Activated CD8-positive, alpha-beta T cell treated with anti-CD3 and anti-CD28 coated beads for 36 hours (primary cell): Measurements from ENCODE around the gene SLC66A2. TPM values are rescaled to one million over a fixed set of nuclear protein-coding genes. Genes with fewer than 3 reads are reported as not detected.
A peak's percentile ranks its signal among the peaks of the same experiment; 100 is the strongest.
"Not testable (repeated sequence)": the region's sequence is repeated elsewhere in the genome, so short reads cannot be mapped to it uniquely, and the experiment has no call there.

Experiments
- ATAC-seq: fragments of 200-7000 bp; cut with Tn5 transposase; one replicate; pipeline ENCODE4 v1.10.0; 2021; ENCODE audit warnings: mild to moderate bottlenecking, moderate library complexity
- CTCF ChIA-PET: fragments of 350-600 bp; sonication (Branson Sonifier 250); formaldehyde crosslinking; loops from one replicate; lab custom pipeline; 2021; ENCODE audit warnings: antibody characterized with exemption; lab: Charles Lee
- POLR2A ChIA-PET: fragments of 350-600 bp; sonication (Branson Sonifier 250); formaldehyde crosslinking; loops from one replicate; lab custom pipeline; 2021; ENCODE audit warnings: antibody characterized with exemption; lab: Charles Lee
- DNase-seq: peaks from one replicate; pipeline ENCODE4 v3.0.0-alpha.2; 2020
- H3K27ac Mint-ChIP-seq: one replicate; pipeline ENCODE4 v1.8.0; 2021; ENCODE audit warnings: mild to moderate bottlenecking, mixed read lengths
- H3K27me3 Mint-ChIP-seq: one replicate; pipeline ENCODE4 v1.8.0; 2021; ENCODE audit warnings: mixed read lengths
- H3K36me3 Mint-ChIP-seq: one replicate; pipeline ENCODE4 v1.8.0; 2021; ENCODE audit warnings: low read depth, mixed read lengths
- H3K4me1 Mint-ChIP-seq: one replicate; pipeline ENCODE4 v1.8.0; 2021; ENCODE audit warnings: low read depth, mixed read lengths
- H3K4me3 Mint-ChIP-seq: one replicate; pipeline ENCODE4 v1.8.0; 2021; ENCODE audit warnings: mild to moderate bottlenecking, moderate library complexity, mixed read lengths
- H3K9me3 Mint-ChIP-seq: one replicate; pipeline ENCODE4 v1.8.0; 2021; ENCODE audit warnings: mixed read lengths
- intact Hi-C: fragments of 100-400 bp; cut with micrococcal nuclease; formaldehyde crosslinking; loops from one replicate; pipeline ENCODE4 v1.10.0; 2022
- total RNA-seq, 2 experiments: library from RNA; stranded (reverse); gene quantifications; one replicate each; pipeline ENCODE4 v1.2.3, GENCODE V29; 2021
- TF ChIP-seq, protein P1 (sequence below): fragments of 200-600 bp; IDR thresholded peaks from one replicate; pipeline ENCODE4 v1.8.0; 2022; ENCODE audit warnings: antibody characterized with exemption, mild to moderate bottlenecking

The SLC66A2 gene
- total RNA-seq, 2 experiments from 2014 or later = 28.2 to 29.7 TPM

DNA sequence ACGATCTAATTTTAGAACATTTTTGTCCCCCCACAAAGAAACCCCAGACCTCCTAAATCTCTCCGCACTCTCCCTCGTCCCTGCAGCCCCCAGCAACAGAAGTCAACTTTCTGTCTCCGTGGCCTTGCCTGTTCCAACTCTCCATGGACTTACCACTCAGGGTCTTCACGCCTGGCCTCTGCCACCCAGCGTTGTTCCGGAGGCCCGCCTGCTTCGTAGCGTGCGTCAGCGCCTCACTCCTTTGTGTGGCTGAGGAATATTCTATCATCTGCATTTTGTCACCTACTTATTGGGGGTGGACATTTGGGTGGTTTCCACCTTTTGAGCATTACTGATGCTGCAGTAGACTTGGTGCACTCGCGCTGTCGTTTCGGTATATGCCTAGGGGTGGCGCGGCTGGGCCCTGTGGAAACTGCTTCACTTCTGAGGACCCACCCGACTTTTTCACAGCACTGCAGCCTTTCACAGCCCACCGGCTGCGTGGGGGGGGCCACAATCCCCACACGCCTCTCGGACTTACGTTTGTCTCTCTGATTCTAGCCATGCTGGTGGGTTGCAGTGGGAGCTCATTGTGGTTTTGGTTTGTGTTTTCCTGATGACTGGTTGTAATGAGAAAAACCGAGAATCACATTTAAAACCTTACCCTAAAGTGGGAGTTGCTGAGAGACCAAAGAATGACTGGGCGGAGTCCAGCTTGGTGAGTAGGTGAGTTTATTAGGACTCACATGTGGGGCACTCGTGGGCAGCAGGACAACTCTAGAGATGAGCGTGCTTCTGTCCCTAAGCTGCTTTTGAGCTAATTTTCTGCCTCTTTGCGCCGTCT, 11.6 kb upstream of the SLC66A2 start:
- peak; percentile 68 for ATAC-seq
- TF ChIP-seq, protein P1, sequence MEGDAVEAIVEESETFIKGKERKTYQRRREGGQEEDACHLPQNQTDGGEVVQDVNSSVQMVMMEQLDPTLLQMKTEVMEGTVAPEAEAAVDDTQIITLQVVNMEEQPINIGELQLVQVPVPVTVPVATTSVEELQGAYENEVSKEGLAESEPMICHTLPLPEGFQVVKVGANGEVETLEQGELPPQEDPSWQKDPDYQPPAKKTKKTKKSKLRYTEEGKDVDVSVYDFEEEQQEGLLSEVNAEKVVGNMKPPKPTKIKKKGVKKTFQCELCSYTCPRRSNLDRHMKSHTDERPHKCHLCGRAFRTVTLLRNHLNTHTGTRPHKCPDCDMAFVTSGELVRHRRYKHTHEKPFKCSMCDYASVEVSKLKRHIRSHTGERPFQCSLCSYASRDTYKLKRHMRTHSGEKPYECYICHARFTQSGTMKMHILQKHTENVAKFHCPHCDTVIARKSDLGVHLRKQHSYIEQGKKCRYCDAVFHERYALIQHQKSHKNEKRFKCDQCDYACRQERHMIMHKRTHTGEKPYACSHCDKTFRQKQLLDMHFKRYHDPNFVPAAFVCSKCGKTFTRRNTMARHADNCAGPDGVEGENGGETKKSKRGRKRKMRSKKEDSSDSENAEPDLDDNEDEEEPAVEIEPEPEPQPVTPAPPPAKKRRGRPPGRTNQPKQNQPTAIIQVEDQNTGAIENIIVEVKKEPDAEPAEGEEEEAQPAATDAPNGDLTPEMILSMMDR = no peak
- Mint-ChIP-seq H3K4me3 (peak overlapping the region; percentile 54), H3K9me3 (no peaks in the 10 kb centered on the region), H3K27ac (peak overlapping the region; percentile 74), H3K27me3 (no peaks in the 10 kb centered on the region), H3K36me3 (peaks cover 4% of the 10 kb centered on the region), H3K4me1 (peaks cover 30% of the 10 kb centered on the region)
- ChIA-PET CTCF (interaction anchor here (0.8 to 2.2 kb wide), 5 partner anchors 12 to 29 kb away, joined by 3 to 7 read pairs (median 4); partner anchors contain the start of genes SLC66A2 and TXNL4A), POLR2A (interaction anchor here (0.6 to 1.4 kb wide), 3 partner anchors 11 to 170 kb away, joined by 3 to 4 read pairs (median 4); no protein-coding TSS in a partner anchor)
- intact Hi-C loops = no loop called here
- peak; percentile 80 for DNase-seq

DNA sequence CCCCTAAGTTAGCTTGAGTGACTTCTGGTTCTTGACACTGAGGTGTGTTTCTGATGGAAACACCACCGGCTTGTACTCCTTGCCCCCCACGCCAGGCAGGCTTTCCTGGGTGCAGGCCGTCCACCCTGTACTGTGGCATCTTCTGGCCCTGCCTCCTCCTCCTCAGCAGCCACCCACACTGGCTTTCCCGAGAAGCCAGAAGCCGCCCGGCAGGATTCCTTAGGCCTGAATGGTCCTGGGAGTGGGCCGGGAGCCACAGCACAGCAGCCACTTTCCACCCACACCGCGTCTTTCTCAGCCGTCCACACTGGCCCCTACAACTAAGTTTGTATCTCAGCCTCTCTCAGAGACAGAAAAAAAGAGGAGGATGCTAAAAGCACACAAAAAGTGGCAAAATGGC, 10.9 kb upstream of the SLC66A2 start:
- H3K27ac Mint-ChIP-seq = no peak overlapping the region
- ChIA-PET CTCF (interaction anchor here (1.0 to 2.2 kb wide), 3 partner anchors 21 to 30 kb away, joined by 3 to 7 read pairs (median 4); partner anchors contain the start of gene TXNL4A), POLR2A (interaction anchor here (0.6 to 1.5 kb wide), 4 partner anchors 10 to 169 kb away, joined by 3 to 7 read pairs (median 4); partner anchors contain the start of gene SLC66A2)
- H3K36me3 Mint-ChIP-seq = peaks cover 4% of the 10 kb centered on the region
- TF ChIP-seq, protein P1 = no peak
- H3K27me3 Mint-ChIP-seq = no peaks in the 10 kb centered on the region
- ATAC-seq (no peak), DNase-seq (no peak)
- intact Hi-C loops = no loop called here
- no peaks in the 10 kb centered on the region for H3K9me3 Mint-ChIP-seq
- peaks cover 30% of the 10 kb centered on the region for H3K4me1 Mint-ChIP-seq
- H3K4me3 Mint-ChIP-seq = no peak overlapping the region

DNA sequence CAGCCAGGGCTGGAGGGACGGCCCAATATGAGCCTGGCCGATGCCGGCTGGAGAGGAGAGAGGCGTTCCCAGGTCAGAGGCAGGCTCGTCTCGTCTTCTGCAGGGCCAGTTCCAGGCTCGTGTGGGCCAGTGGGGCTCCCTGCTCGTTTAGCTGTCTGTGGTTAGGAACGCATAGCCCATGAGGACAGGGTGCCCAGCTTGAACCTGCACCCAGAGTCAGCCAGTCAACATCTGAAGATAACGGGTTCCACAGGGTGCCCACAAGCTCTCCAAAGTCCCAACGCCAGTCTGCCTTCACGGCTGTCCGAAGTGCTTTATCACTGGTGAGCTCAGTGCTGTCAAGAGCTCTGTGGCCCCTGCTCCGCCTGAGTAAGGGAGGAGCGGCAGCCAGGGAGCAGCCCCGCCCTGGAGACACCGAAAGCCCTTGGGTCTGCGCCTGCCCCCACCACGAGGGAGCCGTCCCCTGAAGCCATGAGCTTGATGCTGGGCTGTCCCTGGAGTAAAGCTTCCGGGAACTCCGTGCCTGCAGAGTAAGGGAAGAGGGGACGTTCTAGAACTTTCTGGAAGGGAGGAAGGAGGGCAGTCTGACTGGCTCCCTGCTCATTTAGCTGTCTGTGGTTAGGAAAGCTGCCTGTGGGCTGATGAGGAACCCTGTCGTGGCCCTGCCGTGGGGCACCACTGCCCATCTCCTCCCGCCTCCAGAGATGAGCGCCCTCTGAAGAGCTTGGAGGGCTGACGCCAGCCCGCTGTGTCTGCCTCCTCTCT, 10.3 kb upstream of the SLC66A2 start:
- TF ChIP-seq, protein P1 = no peak
- H3K27ac Mint-ChIP-seq = no peak overlapping the region
- no peak overlapping the region for H3K4me3 Mint-ChIP-seq
- peaks cover 2% of the 10 kb centered on the region for H3K36me3 Mint-ChIP-seq
- CTCF ChIA-PET = interaction anchor here (2.2 kb wide), 1 partner anchor 25 kb away, joined by 7 read pairs; the partner anchor contains the start of gene TXNL4A
- no peaks in the 10 kb centered on the region for H3K27me3 Mint-ChIP-seq
- no peaks in the 10 kb centered on the region for H3K9me3 Mint-ChIP-seq
- peaks cover 30% of the 10 kb centered on the region for H3K4me1 Mint-ChIP-seq
- ATAC-seq (no peak), DNase-seq (no peak)
- POLR2A ChIA-PET = interaction anchor here (0.6 to 1.5 kb wide), 5 partner anchors 10 to 169 kb away, joined by 3 to 7 read pairs (median 3); partner anchors contain the start of genes ADNP2 and SLC66A2
- intact Hi-C loops = no loop called here

DNA sequence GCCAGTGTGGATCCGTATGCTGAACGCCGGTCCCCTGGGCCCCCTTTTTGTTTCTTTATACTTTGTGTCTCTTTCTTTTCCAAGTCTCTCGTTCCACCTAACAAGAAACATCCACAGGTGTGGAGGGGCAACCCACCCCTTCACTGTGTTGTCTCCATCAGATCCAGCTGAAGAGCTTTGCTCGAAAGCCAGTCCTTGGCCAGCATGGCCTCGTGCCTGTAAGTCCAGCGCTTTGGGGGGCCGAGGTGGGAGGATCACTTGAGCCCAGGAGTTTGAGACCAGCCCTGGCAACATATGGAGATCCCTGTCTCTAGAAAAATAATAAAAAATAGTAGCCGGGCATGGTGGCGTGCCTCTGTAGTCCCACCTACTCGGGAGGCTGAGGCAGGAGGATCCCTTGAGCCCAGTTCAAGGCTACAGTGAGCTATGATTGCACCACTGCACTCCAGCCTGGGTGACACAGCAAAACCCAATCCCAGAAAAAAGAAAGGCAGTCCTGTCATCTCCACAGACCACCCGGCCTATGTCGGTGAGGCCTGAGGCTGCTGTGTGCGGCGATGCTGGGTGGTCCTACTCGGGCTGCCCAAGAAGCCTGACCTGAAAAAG, 9.6 kb upstream of the SLC66A2 start:
- H3K27ac Mint-ChIP-seq = no peak overlapping the region
- DNase-seq = no peak
- CTCF ChIA-PET = no interaction called here
- no peak for ATAC-seq
- peaks cover 30% of the 10 kb centered on the region for H3K4me1 Mint-ChIP-seq
- POLR2A ChIA-PET = interaction anchor here (1.0 to 1.5 kb wide), 3 partner anchors 9 to 148 kb away, joined by 3 to 7 read pairs (median 3); partner anchors contain the start of genes ADNP2 and SLC66A2
- no peaks in the 10 kb centered on the region for H3K27me3 Mint-ChIP-seq
- intact Hi-C loops = no loop called here
- H3K4me3 Mint-ChIP-seq = no peak overlapping the region
- peaks cover 2% of the 10 kb centered on the region for H3K36me3 Mint-ChIP-seq
- no peaks in the 10 kb centered on the region for H3K9me3 Mint-ChIP-seq
- TF ChIP-seq, protein P1 = no peak

DNA sequence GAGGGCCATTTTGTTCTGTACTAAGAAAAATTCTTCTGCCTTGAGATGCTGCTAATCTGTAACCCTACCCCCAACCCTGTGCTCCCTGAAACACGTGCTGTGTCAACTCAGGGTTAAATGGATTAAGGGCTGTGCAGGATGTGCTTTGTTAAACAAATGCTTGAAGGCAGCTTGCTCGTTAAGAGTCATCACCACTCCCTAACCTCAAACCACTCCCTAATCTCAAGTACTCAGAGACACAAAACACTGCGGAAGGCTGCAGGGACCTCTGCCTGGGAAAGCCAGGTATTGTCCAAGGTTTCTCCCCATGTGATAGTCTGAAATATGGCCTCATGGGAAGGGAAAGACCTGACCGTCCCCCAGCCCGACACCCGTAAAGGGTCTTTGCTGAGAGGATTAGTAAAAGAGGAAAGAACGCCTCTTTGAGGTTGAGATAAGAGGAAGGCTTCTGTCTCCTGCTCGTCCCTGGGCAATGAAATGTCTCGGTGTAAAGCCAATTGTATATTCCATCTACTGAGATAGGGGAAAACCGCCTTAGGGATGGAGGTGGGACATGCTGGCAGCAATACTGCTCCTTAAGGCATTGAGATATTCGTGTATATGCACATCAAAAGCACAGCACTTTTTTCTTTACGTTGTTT, 8.8 kb upstream of the SLC66A2 start:
- POLR2A ChIA-PET, DNase-seq, ATAC-seq, H3K4me3 Mint-ChIP-seq, H3K9me3 Mint-ChIP-seq, H3K27me3 Mint-ChIP-seq, CTCF ChIA-PET, H3K27ac Mint-ChIP-seq, H3K36me3 Mint-ChIP-seq, intact Hi-C loops: not testable (repeated sequence)
- peaks cover 27% of the 10 kb centered on the region for H3K4me1 Mint-ChIP-seq
